Cardiac muscle cell (in vitro differentiated cells and primary cell): ENCODE results near the gene RNU5B-1. TPM values are rescaled to one million over a fixed set of nuclear protein-coding genes. Genes with fewer than 3 reads are reported as not detected.
A peak's percentile ranks its signal among the peaks of the same experiment; 100 is the strongest.

ENCODE experiments used
- DNase-seq, 2 donors: peaks; one replicate each; pipeline versions ENCODE4 v3.0.0 to v3.0.0-alpha.2; 2010 to 2017; ENCODE audit warnings: low read depth in 1 of 2, low spot score in 1 of 2
- H3K27ac ChIP-seq: fragments of 200-600 bp; sonication (generic); 2 replicates; pipeline ENCODE4 v1.5.1; 2016
- H3K27me3 ChIP-seq: fragments of 200-600 bp; sonication (generic); 2 replicates; pipeline ENCODE4 v1.6.0; 2016; ENCODE audit warnings: control low read depth
- H3K36me3 ChIP-seq: fragments of 200-600 bp; sonication (generic); 2 replicates; pipeline ENCODE4 v1.5.1; 2016; ENCODE audit warnings: control low read depth
- H3K4me1 ChIP-seq: fragments of 200-600 bp; sonication (generic); 2 replicates; pipeline ENCODE4 v1.8.1; 2017; ENCODE audit warnings: low read depth, mild to moderate bottlenecking, mixed run types
- H3K4me3 ChIP-seq: fragments of 200-600 bp; sonication (generic); 2 replicates; pipeline ENCODE4 v1.5.1; 2016; ENCODE audit warnings: mild to moderate bottlenecking
- H3K9me3 ChIP-seq: fragments of 200-600 bp; sonication (generic); 2 replicates; pipeline ENCODE4 v1.5.1; 2017; ENCODE audit warnings: low read depth, mild to moderate bottlenecking, control low read depth
- CTCF ChIP-seq: IDR thresholded peaks from 2 replicates; pipeline ENCODE4 v1.5.1; 2012; ENCODE audit warnings: low read depth, mild to moderate bottlenecking, low read length
- polyA plus RNA-seq: library from polyadenylated mRNA; unstranded; fragments of >200 nt; fragmentation: Nextera tagmentation; extraction: Ambion mirVana; gene quantifications from 2 replicates; pipeline ENCODE4 v1.2.1, GENCODE V29; 2016
- total RNA-seq: library from RNA; depleted of rRNA; stranded (reverse); fragments of >200 nt; gene quantifications from 2 replicates; pipeline ENCODE4 v1.2.3, GENCODE V29; 2016

RNU5B-1 gene
- total and polyA plus RNA-seq, 2 experiments from 2014 or later, result not detected

DNA sequence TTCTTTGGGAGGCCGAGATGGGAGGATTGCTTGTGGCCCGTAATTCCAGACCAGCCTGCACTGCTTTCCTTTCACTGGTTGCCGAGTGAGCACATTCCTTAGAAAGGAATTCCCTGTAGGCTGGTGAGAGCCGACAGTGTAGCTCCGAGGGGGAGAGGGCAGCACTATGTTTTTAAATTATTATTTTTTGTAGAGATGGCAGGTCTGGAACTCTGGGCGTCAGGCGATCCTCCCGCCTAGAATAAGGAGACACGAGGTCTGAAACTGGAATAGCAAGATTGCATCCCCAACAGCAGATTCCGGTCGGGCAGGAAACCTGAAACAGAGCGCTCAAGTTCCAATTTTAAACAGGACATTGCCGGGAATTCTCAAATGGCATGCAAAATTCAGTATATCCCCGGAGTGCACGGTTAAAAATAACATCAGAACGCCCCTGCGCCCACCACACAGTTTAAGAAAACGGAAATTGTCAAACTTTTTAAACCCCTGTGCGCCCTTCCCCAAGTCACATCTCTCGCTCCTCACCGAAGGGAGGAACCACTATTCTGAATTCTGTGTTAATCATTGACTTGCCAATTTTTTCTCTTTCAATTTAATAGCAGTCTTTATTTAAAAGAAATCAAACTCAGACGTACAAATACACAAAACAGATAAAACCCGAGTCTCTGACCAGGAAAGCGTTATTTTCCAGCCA is 643 bp upstream of the RNU5B-1 start:
- Histone ChIP-seq H3K27ac (peak overlapping the region; percentile 97), H3K36me3 (no peaks in the 10 kb centered on the region), H3K27me3 (no peaks in the 10 kb centered on the region), H3K4me1 (no peaks in the 10 kb centered on the region), H3K9me3 (no peaks in the 10 kb centered on the region), H3K4me3 (peak overlapping the region; percentile 7)
- TF ChIP-seq CTCF, result no peak
- peak; percentile 55 to 70 for DNase-seq

- no peak for TF ChIP-seq CTCF
- Histone ChIP-seq H3K4me3 (no peak overlapping the region), H3K27ac (peak overlapping the region; percentile 97)
These were observed 777 bp downstream of the RNU5B-1 start for GRCh38 chr15:65305150-65305758.

DNA sequence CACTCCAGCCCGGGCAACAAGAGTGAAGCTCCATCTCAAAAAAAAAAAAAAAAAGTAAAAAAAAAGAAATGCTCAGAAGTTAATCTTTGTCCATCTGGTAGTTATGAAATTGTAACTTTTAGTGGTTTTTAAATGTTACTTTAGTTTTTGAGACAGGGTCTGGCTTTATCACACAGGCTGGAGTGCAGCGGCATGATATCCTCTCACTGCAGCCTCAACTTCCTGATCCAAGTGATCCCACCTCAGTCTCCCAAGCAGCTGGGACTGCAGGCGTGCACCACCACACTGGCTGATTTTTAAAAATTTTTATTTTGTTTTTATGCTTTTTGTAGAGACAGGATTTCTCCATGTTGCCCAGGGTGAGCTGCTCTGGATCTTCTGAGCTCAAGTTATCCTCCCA is 1.3 kb downstream of the RNU5B-1 start:
- no peaks in the 10 kb centered on the region for H3K27me3 ChIP-seq
- H3K4me3 ChIP-seq, result no peak overlapping the region
- TF ChIP-seq CTCF, result no peak
- no peaks in the 10 kb centered on the region for H3K9me3 ChIP-seq
- no peaks in the 10 kb centered on the region for H3K36me3 ChIP-seq
- H3K27ac ChIP-seq, result no peak overlapping the region
- no peaks in the 10 kb centered on the region for H3K4me1 ChIP-seq
- no peak for DNase-seq

More at GRCh38 chr15:65305150-65305758, 777 bp downstream of the RNU5B-1 start:
- no peaks in the 10 kb centered on the region for H3K27me3 ChIP-seq
- no peaks in the 10 kb centered on the region for H3K9me3 ChIP-seq
- DNase-seq, result no peak
- H3K36me3 ChIP-seq, result no peaks in the 10 kb centered on the region
- H3K4me1 ChIP-seq, result no peaks in the 10 kb centered on the region

GRCh38 chr15:65306551-65306950 is 2.1 kb downstream of the RNU5B-1 start:
- no peak for DNase-seq

GRCh38 chr15:65307978-65308377 is 3.5 kb downstream of the RNU5B-1 start:
- no peak for TF ChIP-seq CTCF
- H3K27me3 ChIP-seq, result no peaks in the 10 kb centered on the region
- H3K9me3 ChIP-seq, result no peaks in the 10 kb centered on the region
- no peaks in the 10 kb centered on the region for H3K4me1 ChIP-seq
- H3K4me3 ChIP-seq, result no peak overlapping the region
- no peaks in the 10 kb centered on the region for H3K36me3 ChIP-seq
- H3K27ac ChIP-seq, result no peak overlapping the region
- no peak for DNase-seq

More at GRCh38 chr15:65306551-65306950, 2.1 kb downstream of the RNU5B-1 start:
- no peak overlapping the region for H3K27ac ChIP-seq
- H3K4me1 ChIP-seq, result no peaks in the 10 kb centered on the region
- no peaks in the 10 kb centered on the region for H3K9me3 ChIP-seq
- H3K4me3 ChIP-seq, result no peak overlapping the region
- H3K36me3 ChIP-seq, result no peaks in the 10 kb centered on the region
- H3K27me3 ChIP-seq, result no peaks in the 10 kb centered on the region
- TF ChIP-seq CTCF, result no peak
